Neural cell (in vitro differentiated cells): ENCODE measurements around the gene RBM33. TPM values are rescaled to one million over a fixed set of nuclear protein-coding genes. Genes with fewer than 3 reads are reported as not detected.

Experiments
- H2AFZ ChIP-seq: fragments of 200-600, 300-800 bp; sonication (generic), shearing (Covaris generic); 2 replicates; pipeline ENCODE4 v1.6.0; 2014; ENCODE audit warnings: low read depth, mild to moderate bottlenecking, antibody characterized with exemption, low read length, moderate library complexity
- H3F3A ChIP-seq: fragments of 200-600 bp; shearing (Covaris generic); 2 replicates; pipeline ENCODE4 v1.6.1; 2016; ENCODE audit warnings: mild to moderate bottlenecking, moderate library complexity, mixed read lengths, antibody characterized with exemption, low read length; ENCODE audit not compliant: insufficient read depth, poor library complexity, severe bottlenecking
- H3K27ac ChIP-seq: fragments of 200-600, 300-800 bp; sonication (generic), shearing (Covaris generic); 2 replicates; pipeline ENCODE4 v1.5.1; 2014; ENCODE audit warnings: mild to moderate bottlenecking, low read length, moderate library complexity
- H3K27me3 ChIP-seq: fragments of 300-800, 200-600 bp; sonication (generic), shearing (Covaris generic); 2 replicates; pipeline ENCODE4 v1.6.0; 2014; ENCODE audit warnings: mild to moderate bottlenecking, low read depth, low read length, moderate library complexity; ENCODE audit not compliant: insufficient read depth
- H3K36me3 ChIP-seq: fragments of 300-800, 200-600 bp; sonication (generic), shearing (Covaris generic); 2 replicates; pipeline ENCODE4 v1.5.1; 2014; ENCODE audit warnings: mild to moderate bottlenecking, antibody characterized with exemption, low read length, moderate library complexity; ENCODE audit not compliant: insufficient read depth
- H3K4me2 ChIP-seq: fragments of 300-800, 200-600 bp; sonication (generic), shearing (Covaris generic); 2 replicates; pipeline ENCODE4 v1.6.0; 2014; ENCODE audit warnings: mild to moderate bottlenecking, low read length
- H3K4me3 ChIP-seq: fragments of 300-800, 200-600 bp; sonication (generic), shearing (Covaris generic); 2 replicates; pipeline ENCODE4 v1.5.1; 2014; ENCODE audit warnings: mild to moderate bottlenecking, low read length, moderate library complexity
- H3K79me2 ChIP-seq: fragments of 200-600 bp; shearing (Covaris generic); replicated peaks from 2 replicates; pipeline ENCODE4 v1.6.0; 2014; ENCODE audit warnings: mild to moderate bottlenecking, low read length, moderate library complexity; ENCODE audit not compliant: insufficient read depth
- H3K9ac ChIP-seq: fragments of 300-800, 200-600 bp; sonication (generic), shearing (Covaris generic); 2 replicates; pipeline ENCODE4 v1.6.1; 2016; ENCODE audit warnings: mild to moderate bottlenecking, low read length, mixed read lengths
- H3K9me2 ChIP-seq: fragments of 200-600 bp; shearing (Covaris generic); 2 replicates; pipeline ENCODE4 v1.6.1; 2016; ENCODE audit warnings: mild to moderate bottlenecking, low read length, mixed read lengths; ENCODE audit not compliant: insufficient read depth
- H3K9me3 ChIP-seq: fragments of 200-600, 300-800 bp; sonication (generic), shearing (Covaris generic); 2 replicates; pipeline ENCODE4 v1.6.1; 2016; ENCODE audit warnings: mild to moderate bottlenecking, mixed run types, low read length, moderate library complexity, mixed read lengths
- H4K20me1 ChIP-seq: fragments of 200-600 bp; shearing (Covaris generic); 2 replicates; pipeline ENCODE4 v1.6.1; 2016; ENCODE audit warnings: mild to moderate bottlenecking, mixed run types; ENCODE audit not compliant: insufficient read depth
- CTCF ChIP-seq: fragments of 450-650 bp; IDR thresholded peaks from 2 replicates; pipeline ENCODE4 v1.5.1; 2014; ENCODE audit warnings: antibody characterized with exemption, mild to moderate bottlenecking, moderate library complexity; ENCODE audit not compliant: poor library complexity, severe bottlenecking
- EP300 ChIP-seq: fragments of 450-650 bp; conservative IDR thresholded peaks from 2 replicates; pipeline ENCODE4 v1.6.1; 2014; ENCODE audit warnings: antibody characterized with exemption, mild to moderate bottlenecking, moderate library complexity; ENCODE audit not compliant: poor library complexity, severe bottlenecking
- EZH2 ChIP-seq: fragments of 200-600, 300-800 bp; shearing (Covaris generic), sonication (generic); IDR thresholded peaks from 2 replicates; pipeline ENCODE4 v1.6.1; 2014; ENCODE audit warnings: antibody characterized with exemption, low read length, borderline replicate concordance, mild to moderate bottlenecking; ENCODE audit not compliant: insufficient read depth, poor library complexity, severe bottlenecking
- MXI1 ChIP-seq: fragments of 450-650 bp; conservative IDR thresholded peaks from 2 replicates; pipeline ENCODE4 v1.6.1; 2014; ENCODE audit warnings: antibody characterized with exemption, mild to moderate bottlenecking; ENCODE audit not compliant: poor library complexity, severe bottlenecking
- POLR2AphosphoS5 ChIP-seq: IDR thresholded peaks from 2 replicates; pipeline ENCODE4 v1.6.1; 2012
- RAD21 ChIP-seq: fragments of 450-650 bp; conservative IDR thresholded peaks from 2 replicates; pipeline ENCODE4 v1.6.1; 2014; ENCODE audit warnings: antibody characterized with exemption, mild to moderate bottlenecking, moderate library complexity
- REST ChIP-seq: IDR thresholded peaks from 2 replicates; pipeline ENCODE4 v1.6.1; 2012; ENCODE audit warnings: borderline replicate concordance
- SMC3 ChIP-seq: fragments of 450-650 bp; conservative IDR thresholded peaks from 2 replicates; pipeline ENCODE4 v1.6.1; 2014; ENCODE audit warnings: antibody characterized with exemption, mild to moderate bottlenecking, moderate library complexity; ENCODE audit not compliant: poor library complexity
- TAF1 ChIP-seq: IDR thresholded peaks from 2 replicates; pipeline ENCODE4 v1.6.1; 2012; ENCODE audit warnings: low read depth
- polyA plus RNA-seq: library from polyadenylated mRNA; depleted of rRNA; stranded (reverse); fragments of >200 nt; gene quantifications from 2 replicates; pipeline ENCODE4 v1.2.3, GENCODE V29; 2014

RBM33 gene
- polyA plus RNA-seq, 1 donor from 2014 or later, result 53.2 TPM

GRCh38 chr7:155618708-155619633 is 25.5 kb upstream of the RBM33 start:
- no peaks in the 10 kb centered on the region for H3K9me3 ChIP-seq
- no peaks in the 10 kb centered on the region for H3K36me3 ChIP-seq
- H3K4me2 ChIP-seq, result no peak overlapping the region
- no peak for TF ChIP-seq RAD21
- no peak for TF ChIP-seq POLR2AphosphoS5
- TF ChIP-seq MXI1, result no peak
- no peak for TF ChIP-seq SMC3
- TF ChIP-seq EZH2, result no peak
- no peak for TF ChIP-seq CTCF
- TF ChIP-seq EP300, result no peak
- TF ChIP-seq TAF1, result no peak
- no peaks in the 10 kb centered on the region for H3K79me2 ChIP-seq
- H3K4me3 ChIP-seq, result no peak overlapping the region
- H4K20me1 ChIP-seq, result no peaks in the 10 kb centered on the region
- no peaks in the 10 kb centered on the region for H3K9me2 ChIP-seq
- no peak overlapping the region for H3K9ac ChIP-seq
- H2AFZ ChIP-seq, result no peak overlapping the region
- H3F3A ChIP-seq, result no peaks in the 10 kb centered on the region
- no peak overlapping the region for H3K27ac ChIP-seq
- H3K27me3 ChIP-seq, result no peaks in the 10 kb centered on the region

- no peak for TF ChIP-seq POLR2AphosphoS5
- no peak for TF ChIP-seq MXI1
- no peak overlapping the region for H3K9ac ChIP-seq
These were observed 24.7 kb upstream of the RBM33 start for GRCh38 chr7:155619634-155620271.

GRCh38 chr7:155620497-155620896 is 24.0 kb upstream of the RBM33 start:
- H3K4me3 ChIP-seq, result no peak overlapping the region
- TF ChIP-seq POLR2AphosphoS5 (no peak), SMC3 (no peak), TAF1 (no peak), REST (no peak), CTCF (no peak), EP300 (no peak)
- no peaks in the 10 kb centered on the region for H3K9me3 ChIP-seq
- H3K79me2 ChIP-seq, result no peaks in the 10 kb centered on the region
- H2AFZ ChIP-seq, result no peak overlapping the region
- H3K36me3 ChIP-seq, result no peaks in the 10 kb centered on the region
- no peaks in the 10 kb centered on the region for H3F3A ChIP-seq
- H3K27ac ChIP-seq, result no peak overlapping the region
- H3K9ac ChIP-seq, result no peak overlapping the region
- no peaks in the 10 kb centered on the region for H3K27me3 ChIP-seq
- no peaks in the 10 kb centered on the region for H4K20me1 ChIP-seq
- H3K4me2 ChIP-seq, result no peak overlapping the region
- H3K9me2 ChIP-seq, result no peaks in the 10 kb centered on the region

More at GRCh38 chr7:155619634-155620271, 24.7 kb upstream of the RBM33 start:
- Histone ChIP-seq H3K27ac (no peak overlapping the region), H3K36me3 (no peaks in the 10 kb centered on the region), H3K27me3 (no peaks in the 10 kb centered on the region), H3K4me3 (no peak overlapping the region), H4K20me1 (no peaks in the 10 kb centered on the region), H2AFZ (no peak overlapping the region), H3K9me2 (no peaks in the 10 kb centered on the region), H3K9me3 (no peaks in the 10 kb centered on the region), H3K79me2 (no peaks in the 10 kb centered on the region), H3F3A (no peaks in the 10 kb centered on the region), H3K4me2 (no peak overlapping the region)
